Activated CD4-positive, alpha-beta T cell treated with anti-CD3 and anti-CD28 coated beads, Interleukin-2, Interleukin-4, amounts not matched to agents 100 ng/mL and 50 ng/mL, durations not matched to agents 16 hours and 8 hours (primary cell): ENCODE data around the gene CARD10.

Experiments used
- DNase-seq: peaks from one replicate; pipeline ENCODE4 v3.0.0-alpha.2; 2020; ENCODE audit warnings: low spot score

The CARD10 gene, protein sequence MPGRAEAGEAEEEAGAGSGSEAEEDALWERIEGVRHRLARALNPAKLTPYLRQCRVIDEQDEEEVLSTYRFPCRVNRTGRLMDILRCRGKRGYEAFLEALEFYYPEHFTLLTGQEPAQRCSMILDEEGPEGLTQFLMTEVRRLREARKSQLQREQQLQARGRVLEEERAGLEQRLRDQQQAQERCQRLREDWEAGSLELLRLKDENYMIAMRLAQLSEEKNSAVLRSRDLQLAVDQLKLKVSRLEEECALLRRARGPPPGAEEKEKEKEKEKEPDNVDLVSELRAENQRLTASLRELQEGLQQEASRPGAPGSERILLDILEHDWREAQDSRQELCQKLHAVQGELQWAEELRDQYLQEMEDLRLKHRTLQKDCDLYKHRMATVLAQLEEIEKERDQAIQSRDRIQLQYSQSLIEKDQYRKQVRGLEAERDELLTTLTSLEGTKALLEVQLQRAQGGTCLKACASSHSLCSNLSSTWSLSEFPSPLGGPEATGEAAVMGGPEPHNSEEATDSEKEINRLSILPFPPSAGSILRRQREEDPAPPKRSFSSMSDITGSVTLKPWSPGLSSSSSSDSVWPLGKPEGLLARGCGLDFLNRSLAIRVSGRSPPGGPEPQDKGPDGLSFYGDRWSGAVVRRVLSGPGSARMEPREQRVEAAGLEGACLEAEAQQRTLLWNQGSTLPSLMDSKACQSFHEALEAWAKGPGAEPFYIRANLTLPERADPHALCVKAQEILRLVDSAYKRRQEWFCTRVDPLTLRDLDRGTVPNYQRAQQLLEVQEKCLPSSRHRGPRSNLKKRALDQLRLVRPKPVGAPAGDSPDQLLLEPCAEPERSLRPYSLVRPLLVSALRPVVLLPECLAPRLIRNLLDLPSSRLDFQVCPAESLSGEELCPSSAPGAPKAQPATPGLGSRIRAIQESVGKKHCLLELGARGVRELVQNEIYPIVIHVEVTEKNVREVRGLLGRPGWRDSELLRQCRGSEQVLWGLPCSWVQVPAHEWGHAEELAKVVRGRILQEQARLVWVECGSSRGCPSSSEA

DNA sequence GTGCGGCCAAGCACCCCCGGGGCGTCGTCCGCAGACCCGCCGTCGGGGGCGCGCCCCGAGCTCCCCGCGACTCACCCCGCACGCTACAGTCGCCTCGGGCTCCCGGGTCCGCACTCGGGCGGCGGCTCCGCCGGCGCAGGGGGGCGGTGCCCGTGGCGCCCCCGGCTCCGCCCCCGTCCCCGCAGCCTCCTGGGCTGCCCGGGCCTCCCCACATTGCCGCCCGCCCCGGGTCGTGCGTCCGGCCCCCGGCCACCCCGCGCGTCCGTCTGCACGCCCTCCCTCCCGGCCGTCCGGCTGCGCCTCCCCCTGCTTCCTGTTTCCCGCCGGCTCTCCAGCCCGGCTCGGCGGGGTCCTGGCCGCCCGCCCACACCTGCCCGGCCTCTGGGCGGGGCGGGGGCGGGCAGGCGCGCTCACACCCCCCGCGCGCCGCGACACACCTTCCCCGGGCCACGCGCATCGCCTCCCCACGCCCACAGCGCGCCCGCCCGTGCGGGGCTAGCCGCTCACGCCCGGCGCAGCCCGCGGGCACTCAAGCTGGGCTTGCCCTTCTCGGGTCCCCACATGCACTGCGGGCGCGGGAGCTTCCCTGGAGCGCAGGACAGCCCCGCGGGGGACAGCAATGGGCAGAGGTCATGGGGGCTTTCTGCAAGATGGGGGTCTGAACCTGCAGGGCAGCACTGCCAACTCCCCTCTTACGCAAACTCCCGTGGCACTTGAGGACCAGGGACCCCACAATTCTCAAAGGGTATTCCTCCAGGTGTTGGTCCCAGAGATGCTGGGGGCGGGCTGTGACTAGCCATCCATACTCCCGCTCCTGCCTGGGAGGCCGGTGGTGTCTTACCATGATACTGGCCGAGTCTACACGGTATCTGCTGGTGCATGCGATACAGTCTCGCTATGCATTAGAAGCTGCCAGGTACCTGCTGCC, at the start of gene CARD10:
Gene CARD10 (minus strand): TSS at position 148 of the 928 bp plus-strand sequence. CDS start 215 bp downstream, outside the sequence.
- no peak for DNase-seq

DNA sequence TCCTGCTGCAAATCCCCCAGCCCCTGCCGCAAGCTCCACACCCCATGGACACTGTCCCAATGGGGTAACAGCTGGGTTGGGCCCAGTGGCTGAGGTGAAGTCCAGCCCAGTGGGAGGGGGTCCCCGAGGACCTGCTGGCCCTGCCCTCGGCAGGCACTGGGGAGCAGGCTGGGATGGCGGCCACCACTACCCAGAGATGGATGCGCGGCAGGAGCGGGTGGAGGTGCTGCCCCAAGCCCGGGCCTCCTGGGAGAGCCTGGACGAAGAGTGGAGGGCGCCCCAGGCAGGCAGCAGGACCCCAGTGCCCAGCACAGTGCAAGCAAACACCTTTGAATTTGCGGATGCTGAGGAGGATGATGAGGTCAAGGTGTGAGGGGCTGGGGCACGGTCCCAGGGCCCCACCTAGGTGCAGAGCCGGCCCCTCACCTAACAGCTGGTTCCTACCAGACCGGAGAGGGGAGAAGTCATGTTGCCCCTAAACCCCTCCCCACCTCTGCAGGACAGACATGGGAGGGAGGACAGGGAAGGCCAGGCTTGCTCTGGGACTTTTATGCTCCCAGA, 49.3 kb upstream of the CARD10 start:
- DNase-seq = no peak

GRCh38 chr22:37568012-37568411, 48.8 kb upstream of the CARD10 start:
- DNase-seq = no peak

DNA sequence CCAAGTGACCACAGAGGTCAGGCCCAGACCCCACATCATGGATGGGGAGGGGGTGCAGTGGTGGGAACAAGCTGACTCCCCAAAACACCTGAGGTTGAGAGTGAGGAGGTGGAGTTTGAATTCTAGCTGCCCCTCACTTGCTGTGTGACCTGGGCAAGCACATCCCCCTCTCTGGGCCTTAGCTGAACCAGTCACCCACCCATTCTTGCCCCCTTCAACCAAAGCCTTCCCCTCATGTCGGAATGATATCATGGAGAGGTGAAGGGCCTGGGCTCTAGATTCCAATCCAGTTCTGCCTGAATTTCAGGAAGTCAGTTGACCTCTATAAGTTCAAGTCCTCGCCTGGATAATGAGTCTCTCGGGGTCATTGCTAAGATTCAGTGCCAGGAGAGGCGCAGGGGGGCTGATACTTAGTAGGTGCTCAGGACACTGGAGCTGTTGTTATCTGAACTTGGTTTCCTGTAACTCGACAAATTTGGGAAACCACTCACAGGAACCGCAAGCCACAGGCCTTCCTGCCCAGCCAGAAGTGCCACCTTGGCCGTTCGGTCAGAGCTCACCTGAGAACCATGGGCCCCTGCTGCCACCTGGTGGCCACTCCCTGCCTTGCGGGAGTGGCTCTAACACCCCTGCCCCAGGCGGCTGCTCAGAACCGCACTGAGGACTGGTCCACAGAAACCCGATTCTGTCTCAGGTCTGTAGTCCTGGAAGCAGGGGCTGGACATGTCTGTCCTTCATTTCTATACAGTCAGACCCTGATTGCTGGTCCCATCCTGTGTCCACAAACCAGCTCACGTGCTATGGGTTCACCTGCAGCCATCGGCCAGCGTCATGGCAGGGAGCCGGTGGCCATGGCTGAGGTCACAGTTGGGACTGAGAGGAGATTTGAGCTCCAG, 47.9 kb upstream of the CARD10 start:
- DNase-seq = peak; percentile 97

- peak; percentile 16 for DNase-seq
These were observed 47.2 kb upstream of the CARD10 start for GRCh38 chr22:37566329-37566837.

DNA sequence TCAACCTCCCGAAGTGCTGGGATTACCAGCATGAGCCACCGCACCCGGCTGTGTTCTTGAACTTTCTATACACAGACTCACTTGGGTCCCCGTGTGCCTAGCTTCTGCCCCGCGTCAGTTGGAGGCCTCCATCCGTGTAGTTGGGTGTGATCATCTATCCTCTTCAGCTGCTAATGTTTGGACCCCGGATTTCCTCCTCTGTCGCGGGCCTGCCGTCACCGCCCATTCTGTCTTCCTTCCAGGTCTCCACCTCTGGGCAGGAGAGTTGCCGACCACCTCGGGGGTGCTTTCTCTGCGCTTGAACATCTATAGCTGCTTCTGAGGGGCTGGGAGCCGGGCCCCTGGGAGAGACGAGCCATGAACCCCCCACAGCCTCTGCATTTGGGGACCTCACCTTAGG, 46.6 kb upstream of the CARD10 start:
- no peak for DNase-seq

DNA sequence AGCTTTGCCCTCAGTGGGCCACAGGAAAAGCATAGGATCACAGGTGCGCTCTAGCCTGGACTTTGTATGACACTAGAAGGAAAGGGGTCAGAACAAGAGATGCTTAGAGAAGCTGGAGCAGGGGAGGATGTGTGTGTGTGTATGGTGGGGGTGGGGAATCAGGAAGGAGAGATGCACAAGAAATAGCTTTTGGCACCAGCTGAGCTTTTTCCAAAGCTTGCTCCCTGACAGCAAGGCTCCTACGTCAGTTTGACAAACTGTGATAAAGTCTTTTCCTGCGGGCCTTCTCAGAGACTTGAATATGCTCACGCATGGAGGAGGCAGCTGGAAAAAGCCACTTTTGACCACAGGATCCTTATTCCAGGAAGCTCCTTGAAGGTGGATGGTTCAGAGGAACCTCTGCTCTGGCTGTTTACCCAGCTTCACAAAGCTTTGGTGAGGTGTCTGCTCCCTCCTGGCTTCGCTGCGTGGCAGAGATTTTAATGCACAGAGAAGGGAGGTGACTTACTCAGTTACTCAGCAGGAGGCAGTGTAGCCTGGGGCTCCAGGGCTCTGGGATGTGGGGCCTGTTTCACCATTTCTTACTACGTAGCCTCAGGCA, 45.0 kb upstream of the CARD10 start:
- no peak for DNase-seq

DNA sequence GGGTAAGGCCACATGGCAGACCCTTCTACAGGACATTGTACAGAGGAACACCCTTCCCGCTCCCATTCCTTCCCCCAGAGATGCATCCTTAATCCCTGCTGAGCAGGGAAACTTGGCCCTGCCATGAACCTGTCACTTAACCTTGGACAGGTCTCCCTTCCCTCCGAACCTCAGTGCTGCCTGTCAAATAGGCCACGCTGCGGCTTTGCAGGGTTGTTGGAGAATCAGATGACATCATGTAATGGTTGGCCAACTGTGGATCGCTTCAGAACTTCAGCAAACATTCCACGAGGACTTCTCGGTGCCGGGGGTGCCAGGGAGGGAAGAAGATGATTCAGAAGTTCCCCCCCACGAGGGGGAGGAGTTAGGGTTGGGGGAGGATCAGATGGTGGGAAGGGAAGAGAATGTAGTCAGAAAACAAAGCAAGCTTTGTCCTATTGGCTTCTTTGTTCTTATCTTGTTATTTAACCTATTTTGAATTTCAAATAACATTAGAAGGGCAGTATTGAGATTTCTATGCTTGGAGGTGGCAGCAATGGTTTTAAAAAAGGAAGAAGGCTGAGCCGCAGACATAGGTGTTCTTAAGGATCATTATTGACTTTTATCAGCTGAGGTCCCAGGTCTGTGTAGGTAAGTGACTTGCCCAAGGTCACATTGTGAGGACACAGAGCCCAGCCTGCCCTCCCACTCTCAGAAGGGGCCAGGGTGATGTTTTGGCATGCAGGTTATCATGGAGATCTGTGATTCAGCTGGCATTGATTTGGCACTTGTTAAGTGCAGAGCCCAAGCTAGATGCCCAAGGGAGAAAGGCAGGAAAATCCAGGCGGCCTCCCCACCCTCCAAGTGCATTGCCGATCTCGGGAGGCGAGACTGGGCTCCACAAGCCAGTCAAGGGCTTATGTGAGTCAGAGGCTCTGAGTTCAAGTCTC, 44.2 kb upstream of the CARD10 start:
- DNase-seq = no peak

- DNase-seq = no peak
These were observed 43.0 kb upstream of the CARD10 start for GRCh38 chr22:37562049-37562875.

- DNase-seq = peak; percentile 82
These were observed 42.2 kb upstream of the CARD10 start for GRCh38 chr22:37561212-37562048.

- DNase-seq = no peak
These were observed 41.5 kb upstream of the CARD10 start for GRCh38 chr22:37560608-37561211.

- DNase-seq = no peak
These were observed 40.8 kb upstream of the CARD10 start, which contains the start of gene CDC42EP1 for GRCh38 chr22:37559901-37560607. CDC42EP1 (plus strand) TSS chr22:37560480; CDS start chr22:37566350, 5,870 bp downstream.

DNA sequence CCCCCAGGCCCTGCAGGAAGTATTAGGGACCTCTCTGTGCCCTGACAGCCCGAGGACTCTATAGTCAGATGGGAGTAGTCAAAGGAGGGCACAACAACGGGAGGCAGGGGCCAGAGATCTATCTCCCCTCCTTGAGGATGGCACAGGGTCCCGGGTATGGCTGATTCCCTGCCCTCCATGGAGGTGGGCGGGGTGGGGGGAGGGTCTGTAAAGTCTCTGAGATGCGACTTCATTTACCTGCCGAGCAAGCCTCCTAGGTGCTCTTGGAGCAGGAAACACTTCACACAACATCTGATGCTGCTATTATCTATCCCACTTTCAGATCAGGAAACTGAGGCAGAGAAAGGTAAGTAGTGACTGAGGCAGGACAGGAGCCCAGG, 40.3 kb upstream of the CARD10 start:
- no peak for DNase-seq

DNA sequence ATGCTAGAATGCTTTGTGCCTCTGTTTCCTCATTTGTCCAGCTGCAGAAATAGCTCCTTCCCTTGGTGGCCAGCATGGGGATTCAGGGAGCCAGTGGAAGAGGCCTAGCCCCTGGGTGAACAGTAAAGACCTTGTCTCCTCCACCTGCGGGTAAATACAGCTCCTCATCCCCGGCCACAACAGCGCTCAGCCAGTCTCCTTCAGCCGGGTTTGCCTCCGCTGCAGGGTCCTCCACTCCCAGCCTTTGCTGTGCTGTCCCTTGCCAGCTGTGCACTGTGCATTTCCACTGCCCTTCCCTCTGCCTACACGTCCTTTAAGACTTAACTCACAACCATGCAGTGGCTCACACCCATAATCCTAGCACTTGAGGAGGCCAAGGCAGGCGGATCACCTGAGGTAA, 39.6 kb upstream of the CARD10 start:
- DNase-seq = no peak

- DNase-seq = no peak
These were observed 38.2 kb upstream of the CARD10 start for GRCh38 chr22:37557321-37558001.
